OCI-LY1 (cell line): Measurements from ENCODE around the gene CILP.

Experiments used
- H2AFZ ChIP-seq: fragments of 200-600 bp; sonication (generic), shearing (Covaris generic); 2 replicates; pipeline ENCODE4 v1.6.0; 2014; ENCODE audit warnings: antibody characterized with exemption, mild to moderate bottlenecking, low read length
- H3F3A ChIP-seq: fragments of 200-600 bp; sonication (generic), shearing (Covaris generic); 2 replicates; pipeline ENCODE4 v1.6.0; 2014; ENCODE audit warnings: mild to moderate bottlenecking, antibody characterized with exemption, low read length, moderate library complexity; ENCODE audit not compliant: insufficient read depth
- H3K27ac ChIP-seq: fragments of 200-600 bp; sonication (generic); 2 replicates; pipeline ENCODE4 v1.5.1; 2014; ENCODE audit warnings: low read length, mixed run types, mild to moderate bottlenecking, low read depth; ENCODE audit not compliant: poor library complexity, severe bottlenecking
- H3K27me3 ChIP-seq: fragments of 200-600 bp; sonication (generic); 2 replicates; pipeline ENCODE4 v1.6.0; 2014; ENCODE audit warnings: antibody characterized with exemption, mild to moderate bottlenecking, low read length, moderate library complexity; ENCODE audit not compliant: insufficient read depth
- H3K36me3 ChIP-seq: fragments of 200-600 bp; sonication (generic); 2 replicates; pipeline ENCODE4 v1.6.1; 2014; ENCODE audit warnings: mild to moderate bottlenecking, antibody characterized with exemption, low read length, moderate library complexity, mixed read lengths; ENCODE audit not compliant: insufficient read depth
- H3K4me1 ChIP-seq: fragments of 200-600 bp; sonication (generic); 2 replicates; pipeline ENCODE4 v1.5.1; 2014; ENCODE audit warnings: mild to moderate bottlenecking, low read length, moderate library complexity; ENCODE audit not compliant: insufficient read depth, severe bottlenecking
- H3K4me2 ChIP-seq: fragments of 200-600 bp; sonication (generic), shearing (Covaris generic); 2 replicates; pipeline ENCODE4 v1.6.1; 2014; ENCODE audit warnings: low read length
- H3K4me3 ChIP-seq: fragments of 200-600 bp; sonication (generic); 2 replicates; pipeline ENCODE4 v1.5.1; 2014; ENCODE audit warnings: low read length, low read depth, mild to moderate bottlenecking, mixed read lengths; ENCODE audit not compliant: poor library complexity, severe bottlenecking
- H3K79me2 ChIP-seq: fragments of 200-600 bp; shearing (Covaris generic); 2 replicates; pipeline ENCODE4 v1.6.1; 2016; ENCODE audit warnings: mixed run types, low read length, mixed read lengths; ENCODE audit not compliant: insufficient read depth
- H3K9ac ChIP-seq: fragments of 200-600 bp; sonication (generic), shearing (Covaris generic); 2 replicates; pipeline ENCODE4 v1.6.1; 2014; ENCODE audit warnings: mild to moderate bottlenecking, low read length, mixed read lengths
- H3K9me2 ChIP-seq: fragments of 200-600 bp; sonication (generic), shearing (Covaris generic); 2 replicates; pipeline ENCODE4 v1.6.1; 2014; ENCODE audit warnings: low read depth, mild to moderate bottlenecking, low read length, mixed read lengths
- H3K9me3 ChIP-seq: fragments of 200-600 bp; shearing (Covaris generic); 2 replicates; pipeline ENCODE4 v1.6.1; 2014; ENCODE audit warnings: low read length, mixed read lengths
- H4K20me1 ChIP-seq: fragments of 200-600 bp; sonication (generic), shearing (Covaris generic); 2 replicates; pipeline ENCODE4 v1.6.0; 2016; ENCODE audit warnings: mild to moderate bottlenecking, low read length; ENCODE audit not compliant: insufficient read depth
- EZH2 ChIP-seq: fragments of 200-600 bp; sonication (generic), shearing (Covaris generic); IDR thresholded peaks from 2 replicates; pipeline ENCODE4 v1.8.0; 2017; ENCODE audit warnings: borderline replicate concordance, mixed run types, mild to moderate bottlenecking, antibody characterized with exemption, low read length, moderate library complexity, mixed read lengths
- TF ChIP-seq, protein P1 (sequence below): fragments of 200-600 bp; sonication (generic), shearing (Covaris generic); IDR thresholded peaks from 2 replicates; pipeline ENCODE4 v1.5.1; 2017; ENCODE audit warnings: mild to moderate bottlenecking, antibody characterized with exemption, low read length, moderate library complexity, mixed read lengths

The CILP gene

GRCh38 chr15:65177901-65178300 is 33.4 kb downstream of the CILP start:
- no peaks in the 10 kb centered on the region for H4K20me1 ChIP-seq
- no peaks in the 10 kb centered on the region for H3K27me3 ChIP-seq
- no peak overlapping the region for H3K4me3 ChIP-seq
- H2AFZ ChIP-seq: no peak overlapping the region
- H3K4me2 ChIP-seq: no peak overlapping the region
- H3K27ac ChIP-seq: no peak overlapping the region
- H3K9me3 ChIP-seq: no peaks in the 10 kb centered on the region
- H3F3A ChIP-seq: no peaks in the 10 kb centered on the region
- H3K4me1 ChIP-seq: peaks cover 7% of the 10 kb centered on the region
- H3K79me2 ChIP-seq: peaks cover 16% of the 10 kb centered on the region
- H3K9ac ChIP-seq: no peak overlapping the region
- H3K9me2 ChIP-seq: no peaks in the 10 kb centered on the region
- peaks cover 68% of the 10 kb centered on the region for H3K36me3 ChIP-seq
- TF ChIP-seq, protein P1, sequence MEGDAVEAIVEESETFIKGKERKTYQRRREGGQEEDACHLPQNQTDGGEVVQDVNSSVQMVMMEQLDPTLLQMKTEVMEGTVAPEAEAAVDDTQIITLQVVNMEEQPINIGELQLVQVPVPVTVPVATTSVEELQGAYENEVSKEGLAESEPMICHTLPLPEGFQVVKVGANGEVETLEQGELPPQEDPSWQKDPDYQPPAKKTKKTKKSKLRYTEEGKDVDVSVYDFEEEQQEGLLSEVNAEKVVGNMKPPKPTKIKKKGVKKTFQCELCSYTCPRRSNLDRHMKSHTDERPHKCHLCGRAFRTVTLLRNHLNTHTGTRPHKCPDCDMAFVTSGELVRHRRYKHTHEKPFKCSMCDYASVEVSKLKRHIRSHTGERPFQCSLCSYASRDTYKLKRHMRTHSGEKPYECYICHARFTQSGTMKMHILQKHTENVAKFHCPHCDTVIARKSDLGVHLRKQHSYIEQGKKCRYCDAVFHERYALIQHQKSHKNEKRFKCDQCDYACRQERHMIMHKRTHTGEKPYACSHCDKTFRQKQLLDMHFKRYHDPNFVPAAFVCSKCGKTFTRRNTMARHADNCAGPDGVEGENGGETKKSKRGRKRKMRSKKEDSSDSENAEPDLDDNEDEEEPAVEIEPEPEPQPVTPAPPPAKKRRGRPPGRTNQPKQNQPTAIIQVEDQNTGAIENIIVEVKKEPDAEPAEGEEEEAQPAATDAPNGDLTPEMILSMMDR: no peak
- TF ChIP-seq EZH2: no peak

- Histone ChIP-seq H3K79me2 (0 out of 2 replicates have a peak, but pooled peaks cover 2% of the 10 kb centered on the region), H3K27ac (no peak overlapping the region), H3K4me2 (no peak overlapping the region), H4K20me1 (no peaks in the 10 kb centered on the region), H3F3A (no peaks in the 10 kb centered on the region), H2AFZ (no peak overlapping the region), H3K27me3 (no peaks in the 10 kb centered on the region), H3K36me3 (peaks cover 86% of the 10 kb centered on the region), H3K9ac (no peak overlapping the region), H3K9me3 (no peaks in the 10 kb centered on the region), H3K9me2 (no peaks in the 10 kb centered on the region), H3K4me1 (no peaks in the 10 kb centered on the region), H3K4me3 (no peak overlapping the region)
- no peak for TF ChIP-seq EZH2
- TF ChIP-seq, protein P1: no peak
Observed at GRCh38 chr15:65176056-65176455, 35.2 kb downstream of the CILP start.

DNA sequence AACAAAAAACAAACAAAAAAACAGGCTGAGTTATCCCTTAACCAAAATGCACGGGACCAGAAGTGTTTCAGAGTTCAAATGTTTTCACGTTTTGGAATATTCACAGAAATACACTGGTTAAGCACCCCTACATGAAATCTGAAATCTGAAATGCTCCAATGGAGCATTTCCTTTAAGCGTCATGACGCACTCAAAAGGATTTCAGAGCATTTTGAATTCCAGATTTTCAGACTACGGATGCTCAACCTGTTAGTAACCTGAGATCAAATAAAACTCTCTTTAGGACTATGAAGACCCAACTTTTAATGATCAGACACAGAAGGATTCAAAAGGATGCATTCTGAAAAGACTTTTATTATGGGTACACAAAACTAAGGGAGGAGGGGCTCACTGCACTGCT is 35.8 kb downstream of the CILP start:
- Histone ChIP-seq H3K9me2 (no peaks in the 10 kb centered on the region), H3K36me3 (peaks cover 87% of the 10 kb centered on the region), H3K9me3 (no peaks in the 10 kb centered on the region), H4K20me1 (no peaks in the 10 kb centered on the region), H3K79me2 (no peaks in the 10 kb centered on the region), H3K27me3 (no peaks in the 10 kb centered on the region), H3K4me1 (no peaks in the 10 kb centered on the region), H3K9ac (no peak overlapping the region), H3F3A (no peaks in the 10 kb centered on the region), H2AFZ (no peak overlapping the region), H3K27ac (no peak overlapping the region), H3K4me2 (no peak overlapping the region), H3K4me3 (no peak overlapping the region)
- TF ChIP-seq EZH2: no peak
- TF ChIP-seq, protein P1: no peak
